ENCODE measurements around the gene ADRA2C. TPM values are rescaled to one million over a fixed set of nuclear protein-coding genes. Genes with fewer than 3 reads are reported as not detected.

Gene ADRA2C
- polyA plus RNA-seq, 4 donors = 5.0 to 14.3 (median 10.1) TPM

DNA sequence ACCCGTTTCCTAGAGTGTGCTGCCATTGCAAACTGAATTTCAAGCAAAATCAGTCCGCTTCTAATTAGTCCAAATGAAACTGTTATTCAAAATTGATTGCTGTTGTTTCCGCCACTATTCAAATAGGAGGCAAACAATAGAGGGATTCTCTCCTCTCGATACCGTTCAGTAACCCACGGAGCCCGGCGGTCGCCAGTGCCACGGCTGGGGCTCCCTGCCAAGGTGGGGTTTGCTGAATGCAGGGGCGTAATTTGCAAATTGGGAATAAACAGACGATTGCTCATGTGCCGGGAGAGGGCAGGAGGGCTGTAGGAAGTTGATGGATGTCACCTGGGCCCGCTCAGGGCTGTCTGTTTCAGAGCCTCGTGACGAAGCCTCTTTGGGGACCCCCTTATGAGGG is 8.8 kb downstream of the ADRA2C start:
- DNase-seq (ENCODE audit: low read depth in 4 of 4, low spot score in 3 of 4) = no peak

DNA sequence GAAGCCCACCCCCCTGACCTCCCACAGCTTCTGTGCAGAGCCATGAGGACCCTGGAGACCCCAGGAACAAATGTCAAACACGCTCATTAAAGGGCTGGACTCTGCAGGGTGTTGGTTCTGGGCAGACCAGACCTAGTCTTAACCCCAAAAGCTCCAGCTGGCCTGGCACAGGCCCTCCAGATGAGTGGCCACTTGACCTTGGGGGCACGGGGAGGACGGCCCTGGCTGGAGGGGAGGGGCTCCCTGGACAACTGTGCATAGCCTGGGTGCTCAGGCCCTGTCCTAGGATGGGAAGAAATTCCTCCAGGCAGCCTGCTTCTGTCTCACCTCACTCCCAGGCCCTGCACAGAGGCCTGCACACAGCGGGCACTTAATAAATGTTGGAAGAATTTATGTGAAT is 9.4 kb downstream of the ADRA2C start:
- no peak for DNase-seq (ENCODE audit: low read depth in 4 of 4, low spot score in 3 of 4)

DNA sequence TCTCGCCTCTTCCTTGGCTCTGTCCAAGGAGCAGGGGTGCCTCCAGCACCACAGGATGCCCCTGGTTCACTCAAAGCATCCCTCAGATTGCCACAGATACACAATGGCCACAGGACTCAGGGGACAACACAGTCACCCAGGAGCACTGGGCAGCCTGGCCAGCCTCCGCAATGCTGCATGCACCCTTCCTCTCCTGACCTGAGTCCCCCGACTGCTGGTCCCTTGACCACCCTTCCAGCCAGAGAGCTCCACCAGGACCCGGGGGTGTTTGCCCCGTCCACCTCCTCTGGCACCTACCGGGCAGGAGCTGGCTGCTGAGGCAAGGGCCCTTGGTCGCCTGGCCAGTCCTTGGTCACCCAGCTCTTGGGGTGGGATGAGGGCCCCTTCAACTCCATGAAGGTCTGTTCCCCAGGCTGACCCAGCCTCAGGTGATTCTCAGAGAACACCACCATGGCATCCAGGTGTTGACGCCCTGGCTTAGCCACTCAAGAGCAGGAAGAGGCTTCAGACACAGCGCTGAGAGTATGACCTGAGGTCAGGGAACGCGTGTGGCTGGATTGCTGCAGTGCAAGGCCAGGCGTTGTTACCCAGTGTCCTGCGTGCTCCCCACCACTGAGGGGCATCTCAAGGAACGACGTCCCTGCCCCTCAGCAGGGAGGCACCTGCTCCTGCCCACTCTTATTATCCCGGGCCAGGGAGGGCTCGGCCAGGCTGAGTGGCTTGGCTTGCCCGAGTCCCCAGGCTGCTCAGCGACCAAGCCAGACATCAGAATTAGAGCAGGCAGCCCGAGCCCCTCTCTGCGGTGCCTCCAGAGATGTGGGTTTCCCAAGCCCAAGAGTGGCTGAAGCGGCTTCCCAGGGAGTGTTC is 10.2 kb downstream of the ADRA2C start:
- DNase-seq (ENCODE audit: low read depth in 4 of 4, low spot score in 3 of 4) = no peak

DNA sequence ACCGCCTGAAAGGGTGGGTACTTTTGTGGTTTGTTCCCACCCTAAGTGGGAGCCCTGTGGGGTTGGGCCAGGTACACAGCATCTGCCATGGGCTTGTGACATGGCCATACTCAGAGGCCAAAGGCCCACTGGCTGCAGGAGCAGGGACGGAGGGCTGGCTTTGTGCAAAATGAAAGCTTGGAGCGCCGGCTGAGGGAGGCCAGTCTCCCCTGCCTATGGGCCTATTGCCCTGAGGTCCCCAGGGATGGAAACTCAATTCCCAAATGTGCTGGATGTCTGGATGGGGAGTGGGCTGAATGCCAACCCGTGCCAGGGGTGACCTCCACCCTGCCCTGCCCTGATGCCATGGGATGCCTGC is 10.8 kb downstream of the ADRA2C start:
- DNase-seq (ENCODE audit: low read depth in 4 of 4, low spot score in 3 of 4) = no peak

DNA sequence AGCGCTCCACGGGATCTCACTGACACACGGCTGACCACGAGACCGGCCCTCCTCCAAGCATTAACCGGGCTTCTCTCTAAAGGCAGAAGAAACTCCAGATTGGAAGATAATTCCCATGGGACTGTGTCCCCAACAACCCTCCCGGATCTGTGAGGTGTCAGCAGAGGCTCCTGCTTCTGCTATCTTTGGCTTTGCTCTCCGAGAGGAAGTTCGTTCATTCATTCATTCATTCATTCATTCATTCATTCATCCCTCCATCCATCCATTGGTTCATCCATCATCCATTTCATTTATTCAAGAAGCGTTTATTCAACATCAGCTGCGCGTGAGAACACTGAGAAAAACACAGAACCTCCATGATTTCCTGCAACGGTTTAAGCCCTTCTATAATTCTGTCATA is 11.5 kb downstream of the ADRA2C start:
- DNase-seq (ENCODE audit: low read depth in 4 of 4, low spot score in 3 of 4) = no peak

DNA sequence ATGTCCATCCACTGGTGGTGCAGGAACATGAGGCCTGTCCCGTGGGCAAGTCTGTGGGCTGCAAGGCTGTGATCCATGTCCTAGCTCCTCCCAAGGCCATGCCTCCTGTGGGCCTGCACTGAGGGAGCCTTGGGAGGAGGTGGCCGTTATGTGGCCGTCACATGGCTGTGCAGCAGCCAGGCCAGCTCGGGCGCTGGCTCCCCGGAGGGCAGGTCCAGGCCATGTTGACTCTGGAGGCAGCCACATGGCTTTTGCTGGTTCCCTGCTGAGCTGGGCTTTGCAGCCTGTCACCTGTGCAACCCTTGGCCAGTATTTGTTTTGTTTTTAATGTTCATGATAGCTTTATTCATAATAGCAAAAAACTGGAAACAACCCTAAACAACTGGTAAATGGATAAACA is 13.3 kb downstream of the ADRA2C start:
- DNase-seq (ENCODE audit: low read depth in 4 of 4, low spot score in 3 of 4) = no peak

DNA sequence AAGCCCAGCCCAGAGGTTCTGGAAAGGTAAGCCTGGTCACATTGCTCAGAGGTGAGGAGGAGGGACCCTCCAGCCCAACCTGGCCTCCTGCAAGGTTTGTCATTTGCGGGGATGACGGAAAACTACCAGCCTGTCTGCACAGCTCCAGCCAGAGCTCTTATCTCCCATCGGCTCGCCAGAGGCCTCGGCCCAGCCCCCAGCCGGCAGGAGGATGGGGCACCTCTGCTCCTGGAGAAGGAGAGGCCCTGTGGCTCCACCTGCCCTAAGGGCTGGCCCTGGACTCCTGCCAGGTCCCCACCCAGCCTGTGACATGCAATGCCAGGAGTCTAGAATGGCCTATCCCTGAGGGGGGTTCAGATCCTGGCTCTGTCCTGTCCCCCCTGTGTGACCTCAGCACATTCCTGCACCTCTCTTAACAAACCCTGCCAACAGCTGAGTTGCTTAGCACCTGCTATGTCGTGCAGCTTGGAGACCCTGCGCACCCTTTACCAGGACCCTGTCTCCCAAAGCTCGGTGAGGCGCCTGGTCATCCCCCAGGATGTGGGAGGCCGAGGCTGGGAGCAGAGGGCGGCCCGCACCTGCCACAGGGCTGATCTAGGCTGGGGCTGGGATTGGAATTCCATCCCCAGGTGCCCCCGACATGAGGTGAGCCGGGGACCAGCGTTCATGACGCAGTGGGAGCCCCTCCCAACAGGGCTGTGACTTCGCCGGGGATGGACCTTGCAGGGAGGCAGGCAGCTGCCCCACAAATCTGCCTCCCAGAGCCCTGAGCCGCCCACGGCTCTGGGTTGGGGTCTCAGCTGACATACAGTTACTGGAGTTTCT is 14.4 kb downstream of the ADRA2C start:
- no peak for DNase-seq (ENCODE audit: low read depth in 4 of 4, low spot score in 3 of 4)

DNA sequence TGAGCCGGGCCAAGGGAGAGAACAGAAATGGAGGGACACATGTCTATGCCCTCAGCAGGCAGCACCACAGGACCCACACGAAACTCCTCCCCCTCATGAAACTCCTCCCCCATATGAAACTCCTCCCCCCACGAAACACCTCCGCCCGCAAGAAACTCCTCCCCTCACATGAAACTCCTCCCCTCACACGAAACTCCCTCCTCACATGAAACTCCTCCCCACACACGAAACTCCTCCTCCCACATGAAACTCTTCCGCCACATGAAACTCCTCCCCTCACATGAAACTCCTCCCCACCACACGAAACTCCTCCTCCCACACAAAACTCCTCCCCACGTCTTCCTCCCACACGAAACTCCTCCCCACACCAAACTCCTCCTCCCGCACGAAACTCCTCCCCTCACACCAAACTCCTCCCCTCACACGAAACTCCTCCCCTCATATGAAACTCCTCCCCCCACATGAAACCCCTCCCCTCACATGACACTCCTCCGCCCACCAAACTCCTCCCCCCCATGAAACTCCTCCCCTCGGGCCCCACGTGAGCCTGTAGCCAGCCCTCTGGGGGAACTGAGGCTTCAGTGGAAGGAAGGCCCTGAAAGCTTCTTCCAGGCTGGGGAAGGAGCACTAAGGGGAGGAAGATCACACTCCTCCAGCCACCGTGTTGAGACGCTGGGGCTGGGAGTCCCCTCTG is 15.2 kb downstream of the ADRA2C start:
- no peak for DNase-seq (ENCODE audit: low read depth in 4 of 4, low spot score in 3 of 4)

DNA sequence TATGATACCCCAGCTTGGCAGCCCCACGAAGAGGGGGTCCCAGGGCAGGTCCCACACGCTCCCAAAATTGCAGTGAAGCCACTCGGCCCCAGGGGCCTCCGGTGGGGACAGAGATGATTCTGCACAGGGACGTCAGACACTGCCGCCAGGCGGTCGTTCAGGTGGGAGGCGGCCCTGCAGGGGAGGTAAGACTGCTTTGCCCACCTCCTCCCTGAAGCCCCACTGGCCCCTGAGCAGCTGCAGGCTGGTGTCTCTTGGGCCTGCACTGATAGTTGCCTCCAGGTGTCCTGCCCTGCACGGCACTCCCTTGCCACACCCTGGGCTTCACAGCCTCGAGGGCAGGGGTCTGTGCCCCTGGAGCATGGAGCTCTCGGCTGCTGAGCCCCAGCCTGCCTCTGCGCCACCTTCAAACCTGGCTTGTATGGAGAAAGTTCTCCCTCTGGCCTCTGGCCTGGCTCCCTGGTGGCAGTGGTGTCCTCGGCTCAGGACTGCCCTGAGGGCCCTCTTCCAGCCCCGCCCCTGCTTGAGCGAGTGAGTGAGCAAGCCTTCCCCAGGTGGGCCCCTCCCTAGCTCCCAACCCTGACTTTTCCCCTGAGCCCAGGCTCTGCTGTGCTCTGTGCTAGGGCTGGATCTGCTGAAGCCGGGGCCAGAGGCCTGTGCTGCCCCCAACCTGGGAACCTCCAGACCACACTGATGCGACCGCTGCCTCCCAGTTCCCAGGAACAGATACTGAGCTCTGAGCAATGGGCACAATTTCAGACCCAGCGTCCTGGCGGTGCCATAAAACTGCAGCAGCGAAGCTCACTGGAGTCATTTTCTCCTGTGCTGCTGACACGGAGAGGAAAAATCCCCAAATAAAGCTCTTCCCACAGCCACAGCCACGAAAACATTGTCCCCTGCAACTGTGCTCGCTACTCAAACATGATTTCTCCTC is 16.1 kb downstream of the ADRA2C start:
- no peak for DNase-seq (ENCODE audit: low read depth in 4 of 4, low spot score in 3 of 4)

DNA sequence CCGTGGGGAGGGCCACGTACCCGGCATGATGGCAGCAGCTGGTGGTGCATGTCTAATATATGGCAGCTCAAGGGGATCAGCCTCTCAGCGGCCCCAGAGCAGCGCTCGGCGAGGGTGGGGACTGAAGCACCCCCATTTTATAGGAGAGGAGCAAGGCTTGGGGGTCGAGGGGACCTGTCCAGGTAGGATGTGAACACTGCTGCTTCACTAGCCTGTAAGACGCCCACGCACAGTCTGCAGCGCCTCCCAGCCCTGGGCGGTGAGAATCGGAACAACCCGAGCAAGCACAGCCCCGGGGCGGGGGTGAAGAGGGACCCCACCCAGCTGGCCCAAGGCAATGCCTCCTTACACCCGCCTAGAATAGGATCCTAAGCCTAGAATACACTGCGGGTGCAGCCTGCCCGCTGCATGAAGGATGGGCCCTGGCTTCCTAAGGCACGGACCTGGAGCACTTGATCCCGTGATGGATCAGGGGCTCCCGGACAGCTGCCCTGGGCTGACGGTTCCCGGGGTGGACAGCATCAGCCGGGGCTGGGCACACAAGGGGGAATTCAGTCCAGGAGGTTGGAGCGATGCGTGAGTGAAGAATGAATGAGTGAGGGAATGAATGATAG is 17.6 kb downstream of the ADRA2C start:
- no peak for DNase-seq (ENCODE audit: low read depth in 4 of 4, low spot score in 3 of 4)

DNA sequence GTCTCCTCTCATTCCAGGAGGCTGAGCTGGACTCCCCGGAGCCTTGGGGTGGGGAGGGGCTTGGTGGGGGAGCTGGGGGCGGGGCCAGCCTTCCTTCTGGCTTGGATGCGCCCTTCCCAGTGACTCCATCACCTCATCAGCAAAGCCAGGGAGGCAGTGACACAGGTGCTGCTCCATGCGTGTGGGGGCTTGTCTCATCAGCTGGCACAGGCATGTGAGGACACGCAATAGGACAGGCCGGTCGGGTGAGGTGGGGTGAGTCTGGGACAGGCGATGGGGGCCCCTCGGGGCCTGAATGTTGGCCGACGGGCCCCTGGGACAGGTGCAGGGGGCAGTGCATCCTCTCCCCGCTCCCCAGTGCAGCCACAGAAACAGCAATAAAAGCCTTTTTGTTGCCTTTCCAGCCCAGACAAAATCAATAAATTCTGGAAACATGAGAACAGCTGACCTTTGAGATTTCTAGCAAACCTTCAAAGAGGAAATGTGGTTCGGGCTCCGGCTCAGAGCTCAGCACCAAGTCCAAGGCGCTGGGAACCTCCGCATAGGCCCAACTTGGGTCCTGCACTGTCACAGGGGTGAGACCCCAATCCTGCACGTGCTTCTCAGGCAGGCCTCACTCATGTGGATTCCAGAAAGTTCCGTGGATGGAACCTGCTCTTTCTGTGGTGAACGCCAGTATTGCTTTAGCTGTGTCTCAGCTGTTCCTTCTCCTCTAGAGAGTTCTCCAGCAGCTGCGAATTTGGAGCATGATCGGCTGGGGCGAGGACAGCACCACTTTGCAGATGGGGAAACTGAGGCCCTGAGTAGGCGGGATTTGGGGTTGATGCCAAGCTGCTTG is 18.5 kb downstream of the ADRA2C start:
- DNase-seq (ENCODE audit: low read depth in 4 of 4, low spot score in 3 of 4) = no peak

DNA sequence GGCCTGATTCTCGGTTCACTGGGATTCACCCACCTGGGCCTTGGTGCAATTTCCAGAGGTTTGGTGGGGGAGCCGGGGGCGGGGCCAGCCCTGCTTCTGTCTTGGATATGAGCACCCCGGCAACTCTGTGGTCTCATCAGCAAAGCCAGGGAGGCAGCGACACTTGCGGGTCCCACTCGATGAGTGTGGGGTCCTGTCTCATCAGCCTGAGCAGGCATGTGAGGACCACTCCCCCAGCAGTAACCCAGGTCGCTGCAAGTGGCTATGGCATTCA is 19.0 kb downstream of the ADRA2C start:
- no peak for DNase-seq (ENCODE audit: low read depth in 4 of 4, low spot score in 3 of 4)

DNA sequence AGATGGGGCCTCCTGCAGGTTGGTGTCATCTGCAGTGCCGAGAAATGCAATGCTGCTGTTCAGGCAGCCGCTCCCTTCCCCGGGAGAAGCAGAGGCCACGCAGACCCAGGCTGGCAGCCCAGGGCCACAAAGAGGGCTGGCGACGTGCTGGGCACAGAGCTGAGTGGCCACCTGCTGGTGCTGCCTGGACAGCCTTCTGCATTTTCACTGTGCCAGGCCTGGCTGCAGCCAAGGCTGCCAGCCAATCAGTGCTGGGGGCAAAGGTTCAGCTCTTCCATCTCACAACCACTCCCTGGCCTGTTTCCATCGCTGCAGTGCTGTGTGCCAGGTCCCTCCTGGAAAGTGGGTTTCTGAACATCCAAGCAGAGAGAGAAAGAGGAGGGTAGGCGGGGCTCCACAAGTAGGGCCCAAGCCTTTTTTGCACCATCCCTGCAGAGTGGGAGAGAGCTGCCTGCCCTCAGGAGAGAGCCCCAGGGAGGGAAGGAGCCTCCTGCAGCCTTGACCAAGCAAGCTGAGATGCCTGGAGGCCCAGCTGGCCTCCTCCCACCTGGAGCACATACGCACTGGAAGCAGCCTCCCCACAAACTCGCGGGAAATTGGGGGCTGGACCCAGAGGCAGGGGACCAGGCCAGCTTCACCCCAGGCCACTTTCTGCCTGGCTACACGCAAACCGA is 20.1 kb downstream of the ADRA2C start:
- no peak for DNase-seq (ENCODE audit: low read depth in 4 of 4, low spot score in 3 of 4)

DNA sequence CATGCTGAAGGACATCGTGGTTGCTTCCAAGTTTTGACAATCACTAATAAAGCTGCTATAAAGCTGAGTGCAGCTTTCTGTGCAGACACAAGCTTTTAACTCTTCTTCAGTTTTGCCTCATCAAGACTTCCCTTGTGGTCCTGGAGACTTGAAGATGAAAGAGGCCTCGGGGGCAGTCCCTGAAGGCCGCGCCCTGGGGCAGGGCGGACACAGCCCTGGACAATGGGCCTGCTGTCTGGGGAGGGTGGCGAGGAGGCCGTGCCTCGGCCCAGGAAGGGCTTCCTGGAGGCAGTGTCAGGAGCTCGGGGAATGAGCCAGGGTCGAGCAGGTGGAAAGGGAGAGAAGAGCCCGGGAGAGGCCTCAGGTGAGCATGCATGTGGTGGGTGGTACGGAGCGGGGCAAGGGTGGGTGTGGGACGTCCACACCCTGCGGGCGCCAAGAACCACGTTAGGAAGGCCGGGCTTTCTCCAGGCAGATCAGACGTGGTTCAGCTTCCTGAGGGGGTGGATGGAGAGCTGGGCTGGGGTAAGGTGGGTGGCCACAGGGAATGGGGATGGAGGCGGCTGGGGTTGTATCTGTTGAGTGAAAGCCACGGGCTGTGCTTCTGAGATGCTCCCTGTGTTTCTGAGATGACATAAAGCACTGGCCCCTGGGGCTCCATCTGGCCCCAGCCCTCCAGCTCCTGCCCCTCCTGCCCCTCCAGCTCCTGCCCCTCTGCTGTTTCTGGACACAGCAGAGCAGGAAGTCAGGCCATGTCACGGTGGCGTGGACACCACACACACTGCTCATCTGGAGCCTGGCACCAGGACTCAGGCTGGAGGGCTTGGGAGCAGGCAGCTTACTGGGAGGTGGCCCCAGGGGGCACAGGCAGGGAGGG is 21.5 kb downstream of the ADRA2C start:
- no peak for DNase-seq (ENCODE audit: low read depth in 4 of 4, low spot score in 3 of 4)

DNA sequence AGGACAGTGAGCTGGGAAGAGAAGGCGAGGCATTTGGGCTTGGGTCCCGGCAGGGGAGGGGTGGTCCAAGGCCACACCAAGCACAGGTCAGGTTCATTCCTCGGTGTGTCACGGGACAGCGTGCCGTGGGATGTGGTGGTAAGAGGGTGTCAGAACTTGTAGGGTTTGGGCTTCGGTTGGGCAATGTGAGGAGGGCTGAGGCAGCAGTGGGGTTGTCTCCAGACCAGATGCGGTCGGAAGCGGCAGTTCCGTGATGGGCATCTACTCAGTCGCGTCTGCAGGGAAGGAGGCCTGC is 22.1 kb downstream of the ADRA2C start:
- DNase-seq (ENCODE audit: low read depth in 4 of 4, low spot score in 3 of 4) = no peak

DNA sequence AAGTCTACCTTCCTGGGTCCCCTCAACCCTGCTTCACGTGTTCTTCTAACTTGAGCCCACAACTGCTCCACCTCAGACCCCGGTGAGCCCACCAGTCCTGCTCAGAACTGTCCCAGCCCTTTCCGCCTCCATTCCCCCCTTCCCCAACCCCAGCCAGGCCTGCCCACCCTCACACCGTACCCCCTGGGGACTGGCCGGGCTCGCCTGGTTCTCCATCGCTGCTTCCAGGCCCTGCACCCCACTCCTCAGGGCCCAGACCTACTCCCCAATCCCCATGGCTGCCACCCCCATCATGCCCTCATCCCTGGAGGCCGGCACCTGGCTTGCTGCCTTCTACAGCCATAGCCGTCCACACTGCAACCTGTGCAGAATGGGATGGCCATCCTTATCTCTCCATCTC is 23.4 kb downstream of the ADRA2C start:
- no peak for DNase-seq (ENCODE audit: low read depth in 4 of 4, low spot score in 3 of 4)

DNA sequence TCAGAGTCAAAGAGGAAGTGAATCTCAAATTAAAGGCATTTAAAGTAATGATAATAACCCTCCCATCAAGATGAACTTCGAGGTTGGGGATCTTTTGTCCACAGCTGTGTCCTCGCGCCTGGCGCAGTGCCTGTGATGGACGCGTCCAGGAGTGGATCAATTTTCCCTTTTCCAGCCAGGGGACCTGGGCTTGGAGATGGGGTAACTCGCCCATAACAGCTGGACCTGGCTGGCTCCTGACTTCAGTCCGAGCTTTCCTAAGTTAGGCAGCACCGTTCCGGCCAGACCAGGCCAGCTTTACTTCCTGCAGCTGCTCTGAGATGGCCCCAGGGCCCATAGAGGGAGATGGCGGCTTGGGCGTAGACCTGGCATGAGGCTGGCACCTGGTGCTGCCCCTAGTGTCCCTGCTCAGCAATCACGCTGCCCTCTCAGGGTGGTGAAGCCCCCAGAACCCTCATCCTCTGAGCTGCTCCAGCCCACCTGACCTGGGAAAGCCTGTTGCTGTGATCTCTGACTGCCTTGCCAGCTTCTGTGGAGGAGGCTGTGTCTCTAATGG is 23.9 kb downstream of the ADRA2C start:
- no peak for DNase-seq (ENCODE audit: low read depth in 4 of 4, low spot score in 3 of 4)

DNA sequence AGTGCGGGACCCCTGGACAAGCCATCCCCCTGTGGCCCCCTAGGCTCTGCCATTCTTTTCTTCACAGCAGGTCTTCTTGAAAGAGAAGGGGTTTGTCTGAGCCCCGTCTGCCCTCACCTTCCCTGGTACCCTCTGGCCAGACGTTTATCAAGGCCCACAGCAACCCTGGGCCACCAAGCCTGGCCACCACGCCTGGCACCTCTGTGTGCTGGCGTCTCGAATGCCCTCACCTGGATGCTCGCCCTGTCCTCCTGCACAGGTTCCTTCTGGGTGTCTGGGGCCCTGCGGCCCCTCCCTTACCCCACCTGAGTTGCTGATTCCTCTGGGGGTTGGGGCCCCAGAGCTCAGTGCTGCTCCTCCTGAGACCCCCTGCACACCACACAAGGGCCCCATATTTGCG is 25.1 kb downstream of the ADRA2C start:
- DNase-seq (ENCODE audit: low read depth in 4 of 4, low spot score in 3 of 4) = no peak
